ENCODE measurements around the gene KDM5B.

KDM5B gene

GRCh38 chr1:202807926-202808757 is at the start of gene KDM5B:
Gene KDM5B, minus strand, starts transcription at chr1:202808421. Its CDS starts 116 bp downstream, at chr1:202808305.
- no peak for TF ChIP-seq SUZ12 (IDR thresholded peaks at IDR 0.05; ENCODE audit: extremely low read depth, insufficient read depth, insufficient read length)
- TF ChIP-seq YY1 (IDR thresholded peaks at IDR 0.05; ENCODE audit: insufficient read depth, insufficient read length): no peak
- no peak for TF ChIP-seq ZNF274 (IDR thresholded peaks at IDR 0.05; ENCODE audit: low read depth, low read length)
- Histone ChIP-seq H3K9me3 (ENCODE audit: insufficient read depth, low read length) (no peaks in the 10 kb centered on the region), H3K27me3 (ENCODE audit: insufficient read depth, insufficient read length) (peaks cover 43% of the 10 kb centered on the region), H3K4me3 (ENCODE audit: insufficient read length, low read depth) (peak within 1 kb of the TSS; percentile 93), H3K9ac (ENCODE audit: insufficient read length, low read depth) (peak within 1 kb of the TSS; percentile 98), H3K4me1 (ENCODE audit: insufficient read depth, insufficient read length) (peaks cover 10% of the 10 kb centered on the region), H3K36me3 (ENCODE audit: insufficient read depth, insufficient read length, low read length) (no peaks in the 10 kb centered on the region)
- DNase-seq (ENCODE audit: low read depth, low spot score): no peak

DNA sequence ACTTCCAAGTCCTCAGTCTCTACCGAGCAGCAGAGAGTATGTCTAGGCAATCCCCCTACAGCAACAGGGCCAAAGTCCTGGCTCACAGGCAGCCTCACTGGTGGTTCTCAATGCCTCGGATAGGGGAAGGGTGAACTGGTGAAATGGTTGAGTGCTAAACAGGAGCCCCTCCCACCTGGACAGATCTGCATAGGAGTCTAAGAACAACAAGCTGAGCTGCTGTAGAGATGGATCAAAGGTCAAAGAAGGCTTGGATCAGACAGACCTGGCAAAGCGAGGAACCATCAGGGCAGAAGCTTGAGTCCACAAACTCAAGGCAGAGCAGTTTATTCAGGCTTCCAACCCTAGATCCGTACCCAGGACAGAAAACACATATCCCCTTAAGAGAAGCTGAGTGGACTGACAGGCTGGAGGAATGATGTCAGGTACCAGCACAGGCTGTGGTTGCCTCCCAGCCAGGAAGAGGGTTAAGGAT is 49.0 kb upstream of the KDM5B start:
- TF ChIP-seq YY1 (IDR thresholded peaks at IDR 0.05; ENCODE audit: insufficient read depth, insufficient read length) (no peak), ZNF274 (IDR thresholded peaks at IDR 0.05; ENCODE audit: low read depth, low read length) (no peak), SUZ12 (IDR thresholded peaks at IDR 0.05; ENCODE audit: extremely low read depth, insufficient read depth, insufficient read length) (no peak)
- peaks cover 5% of the 10 kb centered on the region for H3K27me3 ChIP-seq (ENCODE audit: insufficient read depth, insufficient read length)
- no peak overlapping the region for H3K9ac ChIP-seq (ENCODE audit: insufficient read length, low read depth)
- peaks cover 45% of the 10 kb centered on the region for H3K36me3 ChIP-seq (ENCODE audit: insufficient read depth, insufficient read length, low read length)
- H3K9me3 ChIP-seq (ENCODE audit: insufficient read depth, low read length): no peaks in the 10 kb centered on the region
- no peak for DNase-seq (ENCODE audit: low read depth, low spot score)
- no peak overlapping the region for H3K4me3 ChIP-seq (ENCODE audit: insufficient read length, low read depth)
- H3K4me1 ChIP-seq (ENCODE audit: insufficient read depth, insufficient read length): no peaks in the 10 kb centered on the region

- DNase-seq (ENCODE audit: low read depth, low spot score): no peak
- Histone ChIP-seq H3K36me3 (ENCODE audit: insufficient read depth, insufficient read length, low read length) (peaks cover 45% of the 10 kb centered on the region), H3K9me3 (ENCODE audit: insufficient read depth, low read length) (no peaks in the 10 kb centered on the region), H3K27me3 (ENCODE audit: insufficient read depth, insufficient read length) (no peaks in the 10 kb centered on the region), H3K9ac (ENCODE audit: insufficient read length, low read depth) (no peak overlapping the region), H3K4me1 (ENCODE audit: insufficient read depth, insufficient read length) (peaks cover 2% of the 10 kb centered on the region), H3K4me3 (ENCODE audit: insufficient read length, low read depth) (no peak overlapping the region)
- no peak for TF ChIP-seq ZNF274 (IDR thresholded peaks at IDR 0.05; ENCODE audit: low read depth, low read length)
- TF ChIP-seq SUZ12 (IDR thresholded peaks at IDR 0.05; ENCODE audit: extremely low read depth, insufficient read depth, insufficient read length): no peak
- no peak for TF ChIP-seq YY1 (IDR thresholded peaks at IDR 0.05; ENCODE audit: insufficient read depth, insufficient read length)
These were observed 47.8 kb upstream of the KDM5B start for GRCh38 chr1:202856014-202856413.

DNA sequence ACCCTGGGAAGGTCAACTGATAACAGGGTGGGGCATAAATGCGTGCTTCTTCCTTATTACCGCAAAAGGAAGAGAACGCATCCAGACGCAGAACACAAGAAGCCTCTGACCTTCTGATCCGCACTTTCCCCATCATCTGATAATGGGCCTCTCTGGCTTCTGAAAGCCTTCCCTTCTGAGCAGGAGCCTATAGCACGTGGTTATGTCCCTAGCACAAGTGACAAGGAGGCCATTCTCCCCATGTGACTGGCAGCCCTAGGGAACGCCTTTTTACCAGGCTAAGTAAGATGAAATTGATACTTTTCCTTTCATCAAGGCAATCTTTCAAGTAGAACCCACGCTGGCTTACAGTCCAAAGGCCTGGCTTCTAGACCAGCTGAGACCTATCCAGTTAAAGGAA is 46.6 kb upstream of the KDM5B start:
- H3K36me3 ChIP-seq (ENCODE audit: insufficient read depth, insufficient read length, low read length): peaks cover 45% of the 10 kb centered on the region
- H3K9ac ChIP-seq (ENCODE audit: insufficient read length, low read depth): no peak overlapping the region
- H3K4me1 ChIP-seq (ENCODE audit: insufficient read depth, insufficient read length): peaks cover 5% of the 10 kb centered on the region
- no peak overlapping the region for H3K4me3 ChIP-seq (ENCODE audit: insufficient read length, low read depth)
- TF ChIP-seq SUZ12 (IDR thresholded peaks at IDR 0.05; ENCODE audit: extremely low read depth, insufficient read depth, insufficient read length): no peak
- no peak for TF ChIP-seq ZNF274 (IDR thresholded peaks at IDR 0.05; ENCODE audit: low read depth, low read length)
- TF ChIP-seq YY1 (IDR thresholded peaks at IDR 0.05; ENCODE audit: insufficient read depth, insufficient read length): no peak
- DNase-seq (ENCODE audit: low read depth, low spot score): no peak
- H3K9me3 ChIP-seq (ENCODE audit: insufficient read depth, low read length): no peaks in the 10 kb centered on the region
- no peaks in the 10 kb centered on the region for H3K27me3 ChIP-seq (ENCODE audit: insufficient read depth, insufficient read length)

DNA sequence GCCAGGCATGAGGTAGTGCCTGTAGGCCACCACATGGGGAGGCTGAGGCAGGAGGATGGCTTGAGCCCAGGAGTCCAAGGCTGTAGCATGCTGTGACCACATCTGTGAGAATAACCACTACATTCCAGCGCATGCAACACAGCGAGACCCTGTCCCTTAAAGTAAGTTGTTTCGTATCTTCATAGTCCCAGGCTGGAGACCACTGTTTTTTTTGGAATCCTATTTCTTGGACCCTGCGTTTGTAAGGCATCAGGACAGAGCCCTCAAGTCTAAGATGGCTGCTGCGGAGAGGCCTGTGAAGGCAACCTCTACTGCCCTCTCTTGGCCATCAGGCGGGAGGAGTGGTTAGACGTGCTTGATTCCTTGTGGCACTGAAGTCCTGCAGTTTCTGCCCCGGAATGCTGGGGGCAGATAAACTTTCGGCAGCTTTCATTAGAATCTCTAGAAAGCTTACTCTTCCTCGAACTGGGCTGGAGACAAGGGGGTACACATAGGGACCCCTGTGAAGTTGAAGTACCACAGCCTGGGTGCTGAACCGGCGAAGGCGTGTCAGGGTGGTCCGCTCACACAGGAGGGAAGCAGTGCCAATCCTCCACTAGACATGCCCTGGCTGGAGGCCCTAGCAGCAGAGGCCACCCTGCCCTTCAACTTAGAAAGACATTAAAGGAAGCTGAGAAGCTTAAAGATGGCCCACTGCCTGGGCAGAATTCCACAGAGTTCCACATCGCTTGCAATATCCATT is 44.1 kb upstream of the KDM5B start:
- Histone ChIP-seq H3K27me3 (ENCODE audit: insufficient read depth, insufficient read length) (no peaks in the 10 kb centered on the region), H3K9ac (ENCODE audit: insufficient read length, low read depth) (no peak overlapping the region), H3K4me1 (ENCODE audit: insufficient read depth, insufficient read length) (peaks cover 5% of the 10 kb centered on the region), H3K4me3 (ENCODE audit: insufficient read length, low read depth) (no peak overlapping the region), H3K36me3 (ENCODE audit: insufficient read depth, insufficient read length, low read length) (peaks cover 38% of the 10 kb centered on the region), H3K9me3 (ENCODE audit: insufficient read depth, low read length) (no peaks in the 10 kb centered on the region)
- TF ChIP-seq SUZ12 (IDR thresholded peaks at IDR 0.05; ENCODE audit: extremely low read depth, insufficient read depth, insufficient read length) (no peak), ZNF274 (IDR thresholded peaks at IDR 0.05; ENCODE audit: low read depth, low read length) (no peak), YY1 (IDR thresholded peaks at IDR 0.05; ENCODE audit: insufficient read depth, insufficient read length) (peak; percentile 81)
- DNase-seq (ENCODE audit: low read depth, low spot score): peak; percentile 88

DNA sequence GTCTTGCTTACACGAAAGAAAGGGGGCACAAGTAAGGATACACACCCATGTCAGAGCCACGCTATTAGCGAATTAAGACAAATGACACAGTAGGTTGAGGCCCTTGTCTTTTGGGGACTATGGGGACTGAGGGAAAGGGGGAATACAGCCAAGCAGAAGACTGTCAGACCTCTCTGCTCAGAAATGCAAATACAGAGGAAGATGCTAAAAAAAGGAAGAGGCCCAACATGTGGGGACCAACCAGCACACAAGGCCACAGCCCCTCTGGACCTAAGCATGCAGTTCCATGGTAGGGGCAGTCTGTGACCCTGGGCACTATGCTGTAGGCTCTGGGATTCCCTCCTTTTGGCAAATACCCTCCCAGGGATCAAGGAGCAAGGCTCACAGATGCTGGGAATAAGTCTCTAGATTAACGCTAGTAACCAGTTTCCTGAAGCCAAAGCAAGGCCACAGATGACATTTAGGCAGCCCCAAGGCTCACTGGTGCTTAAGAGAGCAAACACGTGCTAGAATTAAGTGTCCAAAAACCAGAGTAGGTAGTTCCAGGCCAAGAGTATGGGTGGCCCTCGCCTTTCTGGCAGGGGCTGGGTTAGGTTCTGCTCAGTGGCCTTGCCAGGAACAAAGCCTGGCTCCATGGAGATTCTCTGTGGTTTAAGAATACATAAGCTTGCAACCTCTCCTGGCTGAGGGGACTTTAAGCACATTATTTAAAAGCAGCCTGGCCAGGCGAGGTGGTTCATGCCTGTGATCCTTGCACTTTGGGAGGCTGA is 42.6 kb upstream of the KDM5B start:
- no peaks in the 10 kb centered on the region for H3K27me3 ChIP-seq (ENCODE audit: insufficient read depth, insufficient read length)
- H3K4me1 ChIP-seq (ENCODE audit: insufficient read depth, insufficient read length): peaks cover 5% of the 10 kb centered on the region
- peak overlapping the region; percentile 26 for H3K9ac ChIP-seq (ENCODE audit: insufficient read length, low read depth)
- H3K36me3 ChIP-seq (ENCODE audit: insufficient read depth, insufficient read length, low read length): peaks cover 25% of the 10 kb centered on the region
- H3K4me3 ChIP-seq (ENCODE audit: insufficient read length, low read depth): no peak overlapping the region
- no peaks in the 10 kb centered on the region for H3K9me3 ChIP-seq (ENCODE audit: insufficient read depth, low read length)
- TF ChIP-seq ZNF274 (IDR thresholded peaks at IDR 0.05; ENCODE audit: low read depth, low read length): no peak
- TF ChIP-seq SUZ12 (IDR thresholded peaks at IDR 0.05; ENCODE audit: extremely low read depth, insufficient read depth, insufficient read length): no peak
- no peak for TF ChIP-seq YY1 (IDR thresholded peaks at IDR 0.05; ENCODE audit: insufficient read depth, insufficient read length)
- no peak for DNase-seq (ENCODE audit: low read depth, low spot score)

Data from NT2/D1 (cell line).